GM19395 (cell line): ENCODE measurements around the gene KCMF1.
"Not testable (repeated sequence)": the region's sequence is repeated elsewhere in the genome, so short reads cannot be mapped to it uniquely, and the experiment has no call there.

Source experiments
- ATAC-seq: cut with Tn5 transposase; IDR thresholded peaks from one replicate; pipeline ENCODE4 v1.9.1; 2021; ENCODE audit warnings: mild to moderate bottlenecking, moderate library complexity; ENCODE audit not compliant: unreplicated experiment

Gene KCMF1

DNA sequence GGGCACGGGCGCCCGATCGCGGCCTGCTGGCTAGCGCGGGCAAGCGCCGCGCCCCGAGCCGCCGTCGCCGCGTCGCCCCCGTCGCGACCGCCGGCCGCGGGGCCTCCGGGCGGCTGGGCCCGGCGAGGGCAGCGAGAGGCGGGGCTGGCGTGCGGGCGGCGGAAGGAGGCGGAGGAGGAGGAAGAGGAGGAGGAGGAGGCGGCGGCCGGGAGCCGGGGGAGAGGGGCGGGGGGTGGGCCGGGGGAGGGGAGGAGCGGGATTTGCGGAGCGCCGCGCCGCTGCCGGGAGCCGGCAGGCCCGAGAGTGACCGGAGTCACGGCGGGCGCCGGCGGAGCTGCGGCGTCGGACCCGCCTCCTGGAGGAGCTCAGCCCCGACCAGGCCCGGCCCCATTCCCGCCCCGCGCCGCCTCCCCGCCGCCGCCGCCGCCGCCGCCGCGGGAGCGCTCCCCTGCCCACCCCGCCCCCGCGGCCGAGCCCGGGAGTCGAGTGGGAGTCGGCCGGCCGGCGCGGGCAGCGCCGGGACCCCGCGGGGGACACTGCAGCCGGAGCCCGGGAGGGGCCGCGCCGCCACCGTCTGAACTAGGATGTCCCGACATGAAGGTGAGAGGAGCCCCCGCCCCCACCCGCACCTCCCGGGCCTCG lies at the start of gene KCMF1:
TSS of gene KCMF1 (plus strand) at position 294 of the 642 bp plus-strand sequence. CDS start at position 585, 291 bp downstream.
- peak; percentile 42 for ATAC-seq

DNA sequence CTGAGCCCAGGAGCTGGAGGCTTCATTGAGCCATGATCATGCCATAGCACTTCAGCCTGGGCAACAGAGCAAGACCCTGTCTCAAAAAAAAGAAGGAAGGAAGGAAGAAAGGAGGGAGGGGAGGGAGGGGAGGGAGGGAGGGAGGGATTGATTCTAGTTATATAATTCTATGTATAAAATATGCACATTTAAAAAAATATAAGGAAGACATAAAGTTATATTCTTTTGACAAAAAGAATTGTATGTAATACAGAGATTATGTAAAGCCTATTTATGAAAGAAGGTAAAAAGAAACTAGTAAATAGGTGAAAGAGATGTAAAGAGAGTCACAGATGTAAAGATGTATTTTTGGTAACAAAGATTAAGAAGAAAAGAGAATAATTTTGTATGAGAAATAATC lies 48.0 kb upstream of the KCMF1 start:
- no peak for ATAC-seq

DNA sequence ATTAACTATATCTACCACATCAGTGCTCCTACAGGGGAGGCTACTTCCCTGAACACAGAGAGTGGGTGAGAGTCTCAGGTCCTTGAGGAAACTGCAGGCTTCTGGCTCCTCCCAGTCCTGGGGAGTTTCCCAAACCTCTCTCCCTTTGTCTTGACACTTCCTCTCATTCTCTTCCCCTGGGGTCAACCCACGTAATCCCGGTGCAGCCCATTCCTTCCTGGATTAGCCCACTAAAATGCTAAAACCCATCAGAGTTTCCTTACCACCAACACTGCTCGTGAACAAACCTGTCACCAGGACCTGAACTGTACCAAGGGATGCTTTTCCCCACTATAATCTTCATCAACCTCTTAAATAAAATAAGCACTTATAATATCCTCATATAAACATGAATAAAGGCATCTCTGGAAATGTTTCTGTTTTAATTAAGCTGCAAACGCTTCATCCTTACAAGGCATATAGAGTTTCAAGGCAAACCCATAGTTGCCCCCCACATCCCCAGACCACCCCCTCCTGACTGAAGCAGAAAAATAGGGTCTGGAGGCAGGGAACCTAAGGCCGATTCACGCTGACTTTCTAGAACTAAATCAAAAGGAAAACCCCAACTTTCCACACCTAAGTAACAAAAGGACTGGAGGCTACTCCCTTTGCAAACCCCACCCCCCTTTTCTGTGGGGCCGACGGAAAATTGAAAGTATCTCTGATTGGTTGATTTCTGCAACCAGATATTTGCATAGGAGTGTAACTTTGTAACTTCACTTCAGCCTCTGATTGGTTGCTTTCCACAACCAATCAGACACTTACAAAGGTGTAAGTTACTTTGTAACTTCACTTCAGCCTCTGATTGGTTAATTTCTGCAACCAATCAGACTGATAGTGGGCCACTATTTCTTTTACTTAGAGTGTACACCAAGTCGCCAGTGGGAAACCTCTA lies 46.5 kb upstream of the KCMF1 start:
- ATAC-seq, result peak; percentile 36

GRCh38 chr2:84925336-84925723 lies 45.6 kb upstream of the KCMF1 start:
- peak; percentile 1 for ATAC-seq

DNA sequence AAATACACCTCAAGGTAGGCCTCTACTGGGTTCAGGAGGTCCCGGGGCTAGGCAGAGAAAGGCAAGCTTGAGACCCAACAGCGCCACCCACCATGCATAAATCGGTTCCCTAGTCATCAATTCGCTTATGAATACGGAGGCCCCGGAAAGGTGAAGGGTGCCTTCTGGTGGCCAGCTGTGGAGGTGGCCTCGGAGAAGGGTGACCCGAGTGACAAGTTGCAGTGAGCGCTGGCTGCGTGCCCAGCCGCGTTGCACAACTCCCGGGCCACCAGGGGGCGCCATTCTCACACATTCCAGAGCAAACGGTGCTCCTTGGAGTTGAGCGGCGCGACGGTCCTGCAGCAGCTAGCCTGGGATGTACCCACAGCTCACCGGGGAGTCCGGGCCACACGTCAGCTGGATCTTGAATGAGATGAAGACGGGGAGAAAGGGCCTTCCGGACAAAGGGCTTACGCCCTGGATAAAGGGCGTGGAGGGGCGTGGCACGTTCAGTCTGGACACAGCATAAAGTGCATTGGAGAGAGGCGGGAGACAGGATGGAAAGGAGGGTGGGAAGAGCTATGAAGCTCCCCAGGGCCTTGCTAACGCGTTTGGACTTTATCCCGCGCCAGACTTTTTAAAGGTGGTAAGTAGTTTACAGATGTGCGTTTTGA lies 45.1 kb upstream of the KCMF1 start:
- peak; percentile 76 for ATAC-seq

GRCh38 chr2:84927275-84927627 lies 43.7 kb upstream of the KCMF1 start:
- no peak for ATAC-seq

DNA sequence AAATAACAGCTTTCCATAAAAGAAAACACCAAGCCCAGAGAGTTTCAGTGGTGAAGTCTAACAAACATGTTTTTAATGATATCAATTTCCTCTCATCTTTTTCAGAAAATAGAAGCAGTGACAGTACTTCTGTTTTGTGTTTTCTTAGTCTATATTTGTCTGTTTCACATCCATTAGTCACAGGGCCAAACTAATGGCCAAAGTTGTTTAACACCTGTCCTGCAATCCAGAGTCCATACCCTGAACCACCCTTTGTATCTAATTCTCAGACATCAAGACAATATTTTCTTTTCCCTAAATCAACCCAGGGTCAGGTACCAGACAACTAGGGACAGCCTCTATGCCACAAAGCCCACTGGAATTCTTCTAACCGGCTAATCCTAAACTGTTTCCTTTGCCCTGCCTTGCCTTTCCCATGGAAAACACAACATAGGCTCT lies 39.6 kb upstream of the KCMF1 start:
- peak; percentile 68 for ATAC-seq

DNA sequence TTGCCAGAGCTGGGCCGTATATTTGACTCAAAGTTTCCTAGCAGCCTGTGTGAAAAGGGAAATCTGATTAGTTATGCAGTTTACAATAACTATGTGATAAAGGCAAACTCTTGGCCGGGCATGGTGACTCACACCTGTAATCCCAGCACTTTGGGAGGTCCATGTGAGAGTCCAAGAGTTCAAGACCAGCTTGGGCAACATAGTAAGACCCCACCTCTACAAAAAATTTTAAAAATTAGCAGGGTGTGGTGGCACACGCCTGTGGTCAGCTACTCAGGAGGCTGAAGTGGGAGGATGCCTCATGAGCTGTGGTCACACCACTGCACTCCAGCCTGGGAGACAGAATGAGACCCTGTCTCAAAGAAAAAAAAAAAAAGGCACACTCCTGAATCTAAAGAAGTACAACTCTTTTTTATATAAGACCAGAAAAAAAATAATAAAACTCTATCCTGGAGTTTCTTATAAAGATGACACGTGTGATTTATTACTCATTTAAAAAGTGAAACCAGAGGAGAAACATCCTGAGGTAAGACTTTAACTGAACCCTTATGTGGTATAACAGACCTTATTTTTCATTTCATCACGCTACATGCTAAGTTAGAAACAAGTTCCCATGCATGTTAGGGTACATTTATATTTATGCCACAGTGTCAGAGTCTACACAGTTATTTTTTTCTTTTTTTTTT lies 32.6 kb upstream of the KCMF1 start:
- peak; percentile 38 for ATAC-seq

DNA sequence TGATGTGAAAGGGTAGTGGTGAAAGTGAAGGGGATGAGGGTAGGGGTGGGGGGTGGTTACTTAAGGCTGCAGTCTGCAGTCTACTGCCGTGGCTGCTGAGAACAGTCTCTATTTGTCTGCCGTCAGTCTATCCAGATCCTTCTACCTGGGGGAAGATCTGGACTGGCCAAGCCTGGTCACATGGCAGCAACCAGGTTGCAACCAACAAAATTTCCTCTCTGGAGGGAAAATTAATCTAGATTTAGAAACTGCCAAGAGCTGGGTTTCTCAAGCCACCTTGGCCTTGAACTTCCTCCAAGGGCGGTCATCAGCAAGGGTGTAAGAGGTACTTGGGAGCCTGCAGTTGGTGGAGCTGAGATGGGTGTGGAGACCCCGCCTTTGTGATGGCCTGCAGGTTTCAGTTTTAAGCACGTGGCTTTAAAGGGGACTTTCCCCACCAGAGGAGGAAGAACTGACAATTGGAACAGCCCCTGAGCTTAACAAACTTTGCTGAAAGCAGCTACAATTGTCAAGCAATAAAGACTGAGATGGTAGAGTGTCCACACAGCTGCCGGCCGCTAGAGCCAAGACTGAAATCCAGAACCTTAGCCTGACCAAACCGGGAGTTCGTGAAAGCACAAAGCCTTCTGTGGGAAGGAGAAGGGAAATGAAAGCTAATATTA lies 31.4 kb upstream of the KCMF1 start:
- ATAC-seq, result peak; percentile 82

DNA sequence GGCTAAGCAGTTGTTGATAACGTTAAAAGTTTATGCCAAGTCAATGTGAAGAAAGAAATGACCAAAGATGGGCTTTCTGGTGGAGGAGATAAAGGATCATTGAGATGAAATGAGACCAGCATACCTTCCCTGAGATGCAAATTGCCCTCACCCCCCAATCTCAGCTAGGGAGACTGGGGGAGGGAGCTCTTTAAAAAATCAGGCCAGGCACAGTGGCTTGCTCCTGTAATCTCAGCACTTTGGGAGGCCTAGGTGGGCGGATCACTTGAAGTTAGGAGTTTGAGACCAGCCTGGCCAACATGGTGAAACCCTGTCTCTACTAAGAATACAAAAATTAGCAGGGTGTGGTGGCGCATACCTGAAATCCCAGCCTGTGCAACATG lies 30.9 kb upstream of the KCMF1 start:
- peak; percentile 5 for ATAC-seq

DNA sequence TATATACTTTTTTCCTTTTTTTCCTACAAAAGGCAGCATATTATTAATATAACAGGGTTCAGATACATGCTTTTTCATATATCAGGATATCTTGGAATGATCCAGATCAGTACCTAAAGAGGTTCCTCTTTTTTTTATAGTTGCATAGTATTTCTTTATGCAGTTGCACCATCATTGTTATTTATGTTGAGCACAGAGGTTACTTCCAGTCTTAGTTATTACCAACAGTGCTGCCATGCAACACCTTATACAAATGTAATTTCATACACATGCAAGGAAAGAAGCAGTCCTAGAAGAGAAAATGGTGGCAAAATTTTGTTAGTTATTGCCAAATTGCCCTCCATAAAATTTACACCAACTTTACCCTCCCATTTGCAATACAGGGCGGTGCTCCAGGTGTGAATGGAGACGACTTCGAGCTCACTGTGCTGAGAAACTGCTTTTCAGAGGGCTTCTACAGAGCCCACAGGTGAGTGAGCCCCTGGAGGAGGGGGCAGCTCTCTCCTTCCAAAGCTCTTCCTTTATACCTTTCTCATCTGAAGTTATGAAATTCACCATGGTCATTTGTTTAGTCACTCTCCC lies 30.0 kb upstream of the KCMF1 start:
- no peak for ATAC-seq

DNA sequence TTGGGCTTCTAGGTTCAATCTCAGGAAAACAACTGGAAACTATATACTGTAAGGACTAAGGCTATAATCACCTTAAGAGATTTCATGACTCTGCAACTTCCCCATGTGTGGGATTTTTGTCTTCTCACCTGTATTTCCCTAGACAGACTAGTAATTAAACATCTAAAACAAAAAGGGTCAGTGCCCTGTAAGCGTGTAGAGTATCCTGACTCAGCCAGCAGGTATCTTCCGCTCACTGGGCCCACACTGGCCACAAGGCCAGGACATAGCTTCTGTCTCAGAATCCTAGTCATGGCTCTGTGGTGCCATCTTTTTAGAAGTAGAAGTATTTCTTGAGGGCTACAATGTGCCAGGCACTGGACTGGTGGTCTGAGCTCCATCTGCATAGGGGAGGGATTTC lies 28.8 kb upstream of the KCMF1 start:
- ATAC-seq, result no peak

- peak; percentile 37 for ATAC-seq
Observed at GRCh38 chr2:84942964-84943421, 28.0 kb upstream of the KCMF1 start.

- no peak for ATAC-seq
Observed at GRCh38 chr2:84944295-84944909, 26.6 kb upstream of the KCMF1 start.

DNA sequence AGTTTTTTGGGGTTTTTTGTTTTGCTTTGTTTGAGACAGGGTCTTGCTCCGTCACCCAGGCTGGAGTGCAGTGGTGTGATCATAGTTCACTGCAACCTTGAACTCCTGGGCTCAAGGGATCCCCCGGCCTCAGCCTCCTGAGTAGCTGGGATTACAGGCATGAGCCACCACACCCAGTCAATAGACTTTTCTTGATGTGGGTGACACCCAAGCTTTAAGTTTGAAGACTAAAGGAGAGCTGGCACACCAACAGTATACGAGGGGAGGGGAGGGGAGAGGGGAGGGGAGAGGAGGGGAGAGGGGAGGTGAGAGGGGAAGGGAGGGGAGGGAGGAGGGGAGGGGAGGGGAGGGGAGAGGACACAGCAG lies 25.1 kb upstream of the KCMF1 start:
- ATAC-seq, result not testable (repeated sequence)

- ATAC-seq, result peak; percentile 71
Observed at GRCh38 chr2:84946204-84947009, 24.6 kb upstream of the KCMF1 start.

- no peak for ATAC-seq
Observed at GRCh38 chr2:84947010-84947593, 23.9 kb upstream of the KCMF1 start.

DNA sequence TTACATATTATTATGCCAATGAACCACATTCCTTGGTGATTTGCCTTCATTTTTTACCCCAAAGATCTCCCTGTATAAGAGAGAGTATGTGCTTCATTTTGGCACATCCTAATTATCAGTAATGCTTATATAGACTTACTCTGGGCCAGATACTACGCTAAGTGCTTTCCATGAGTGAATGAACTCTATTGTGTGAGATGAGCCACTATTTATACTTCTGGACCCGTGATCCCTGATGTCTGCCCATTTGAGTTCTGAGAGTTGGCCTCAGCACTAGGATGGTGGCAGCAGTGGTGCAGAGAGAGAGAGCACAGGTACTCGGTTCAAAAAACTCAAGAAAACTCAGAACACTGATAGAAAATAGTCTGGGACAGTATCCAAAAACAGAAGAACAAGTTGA lies 17.4 kb upstream of the KCMF1 start:
- no peak for ATAC-seq

- no peak for ATAC-seq
Observed at GRCh38 chr2:84954329-84954728, 16.6 kb upstream of the KCMF1 start.
